Measurements from ENCODE around the gene DPF3. TPM values are rescaled to one million over a fixed set of nuclear protein-coding genes. Genes with fewer than 3 reads are reported as not detected.
"Not testable (repeated sequence)": the region's sequence is repeated elsewhere in the genome, so short reads cannot be mapped to it uniquely, and the experiment has no call there.

The DPF3 gene
- polyA plus RNA-seq, 1 donor from 2014 or later, result 6.0 TPM

- H3K4me3 Mint-ChIP-seq, result no peak overlapping the region
- H3K4me1 Mint-ChIP-seq, result peaks cover 10 to 13% (median 11%) of the 10 kb centered on the region in 3 donors
- peaks cover 2 to 17% (median 6%) of the 10 kb centered on the region in 3 donors for H3K9me3 Mint-ChIP-seq
- no peak overlapping the region for H3K27ac Mint-ChIP-seq
- H3K27me3 Mint-ChIP-seq, result no peaks in the 10 kb centered on the region
- peaks cover 9% of the 10 kb centered on the region for H3K36me3 Mint-ChIP-seq
Measured at GRCh38 chr14:72754949-72755348, 139.0 kb downstream of the DPF3 start.

DNA sequence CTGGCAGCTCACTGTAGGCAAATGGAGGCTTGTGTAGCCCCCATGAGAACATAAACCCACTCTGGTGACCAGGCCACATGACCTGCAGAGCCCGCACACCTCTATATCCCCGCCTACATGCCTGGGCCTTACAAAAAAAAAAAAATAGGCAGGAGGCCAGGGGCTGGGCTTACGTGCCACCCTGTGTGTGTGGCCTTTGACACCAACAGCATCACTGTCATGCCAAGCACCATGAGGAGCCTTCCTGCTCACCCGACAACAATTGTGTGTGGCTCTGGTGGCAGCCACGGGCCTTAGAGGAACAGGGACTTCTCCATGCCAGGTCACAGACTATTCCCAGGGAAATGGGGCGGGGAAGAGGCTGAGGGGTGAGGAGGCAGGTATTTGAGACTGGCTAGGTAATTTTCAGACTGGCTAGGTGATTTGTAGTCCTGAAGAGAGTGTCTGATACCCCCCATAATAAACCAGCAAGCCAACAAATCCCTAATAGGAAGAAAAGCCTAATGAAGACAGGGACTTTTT, 140.0 kb downstream of the DPF3 start:
- H3K4me3 Mint-ChIP-seq, result no peak overlapping the region
- peaks cover 10 to 13% (median 11%) of the 10 kb centered on the region in 3 donors for H3K4me1 Mint-ChIP-seq
- H3K27me3 Mint-ChIP-seq, result no peaks in the 10 kb centered on the region
- peaks cover 10% of the 10 kb centered on the region for H3K36me3 Mint-ChIP-seq
- peaks cover 2 to 9% (median 2%) of the 10 kb centered on the region in 3 donors for H3K9me3 Mint-ChIP-seq
- H3K27ac Mint-ChIP-seq, result no peak overlapping the region

DNA sequence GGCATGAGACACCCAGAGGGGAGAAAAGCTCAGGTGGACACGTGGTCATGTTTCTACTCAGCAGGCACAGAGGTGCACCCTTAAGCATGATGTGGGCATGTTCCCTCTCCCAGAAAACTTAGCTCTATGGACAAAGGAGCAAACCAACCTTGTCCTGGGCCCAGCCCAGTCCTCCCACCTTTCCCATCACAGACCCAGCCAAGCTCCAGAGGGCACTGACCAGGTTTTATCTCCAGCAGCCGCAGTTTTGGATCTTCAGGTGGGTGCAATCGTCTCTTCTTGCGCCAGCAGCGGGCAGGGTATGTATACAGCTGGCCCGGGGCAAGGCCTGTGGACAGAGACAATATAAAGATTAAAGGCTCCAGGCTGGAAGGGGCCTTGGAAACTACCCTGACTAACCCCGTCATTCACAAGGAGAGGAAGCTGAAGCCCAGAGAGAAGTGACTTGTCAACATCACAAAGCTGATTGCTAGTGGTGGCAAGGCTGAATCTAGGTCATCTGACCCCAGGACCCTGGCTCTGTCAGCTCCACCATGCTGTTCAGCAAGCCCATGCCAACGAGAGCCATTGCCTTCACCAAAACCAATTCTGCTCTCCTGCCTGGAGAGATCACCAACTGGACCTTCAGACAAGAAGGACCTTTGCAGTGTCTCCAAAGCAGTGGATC, 140.7 kb downstream of the DPF3 start:
- peaks cover 10 to 13% (median 11%) of the 10 kb centered on the region in 3 donors for H3K4me1 Mint-ChIP-seq
- H3K9me3 Mint-ChIP-seq, result peaks cover 0 to 4% (median 2%) of the 10 kb centered on the region in 3 donors
- no peaks in the 10 kb centered on the region for H3K27me3 Mint-ChIP-seq
- H3K27ac Mint-ChIP-seq, result no peak overlapping the region
- H3K36me3 Mint-ChIP-seq, result peaks cover 11% of the 10 kb centered on the region
- no peak overlapping the region for H3K4me3 Mint-ChIP-seq

DNA sequence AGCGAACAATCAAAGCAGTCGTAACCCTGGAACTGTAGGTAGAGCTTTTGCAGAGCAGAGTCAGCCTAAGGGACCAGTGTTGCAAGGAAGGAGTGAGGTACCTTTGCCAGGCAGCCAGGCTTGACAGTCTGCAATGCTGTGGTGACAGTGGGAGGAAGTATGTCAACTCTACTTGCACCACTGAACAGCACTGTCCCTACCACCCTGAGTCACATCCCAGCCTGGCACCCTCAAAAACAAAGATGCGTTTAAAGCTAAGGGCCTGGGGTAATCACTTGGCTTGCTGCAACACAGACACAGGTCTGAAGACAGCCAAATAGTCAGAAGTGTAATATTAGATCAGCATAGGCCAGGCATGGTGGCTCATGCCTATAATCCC, 141.9 kb downstream of the DPF3 start:
- no peaks in the 10 kb centered on the region for H3K27me3 Mint-ChIP-seq
- H3K4me3 Mint-ChIP-seq, result peak overlapping the region in 1 of 4 donors; percentile 43
- H3K36me3 Mint-ChIP-seq, result peaks cover 13% of the 10 kb centered on the region
- peaks cover 10 to 13% (median 11%) of the 10 kb centered on the region in 3 donors for H3K4me1 Mint-ChIP-seq
- peaks cover 0 to 8% (median 0%) of the 10 kb centered on the region in 3 donors for H3K9me3 Mint-ChIP-seq
- peak overlapping the region in 1 of 3 donors; percentile 46 for H3K27ac Mint-ChIP-seq

DNA sequence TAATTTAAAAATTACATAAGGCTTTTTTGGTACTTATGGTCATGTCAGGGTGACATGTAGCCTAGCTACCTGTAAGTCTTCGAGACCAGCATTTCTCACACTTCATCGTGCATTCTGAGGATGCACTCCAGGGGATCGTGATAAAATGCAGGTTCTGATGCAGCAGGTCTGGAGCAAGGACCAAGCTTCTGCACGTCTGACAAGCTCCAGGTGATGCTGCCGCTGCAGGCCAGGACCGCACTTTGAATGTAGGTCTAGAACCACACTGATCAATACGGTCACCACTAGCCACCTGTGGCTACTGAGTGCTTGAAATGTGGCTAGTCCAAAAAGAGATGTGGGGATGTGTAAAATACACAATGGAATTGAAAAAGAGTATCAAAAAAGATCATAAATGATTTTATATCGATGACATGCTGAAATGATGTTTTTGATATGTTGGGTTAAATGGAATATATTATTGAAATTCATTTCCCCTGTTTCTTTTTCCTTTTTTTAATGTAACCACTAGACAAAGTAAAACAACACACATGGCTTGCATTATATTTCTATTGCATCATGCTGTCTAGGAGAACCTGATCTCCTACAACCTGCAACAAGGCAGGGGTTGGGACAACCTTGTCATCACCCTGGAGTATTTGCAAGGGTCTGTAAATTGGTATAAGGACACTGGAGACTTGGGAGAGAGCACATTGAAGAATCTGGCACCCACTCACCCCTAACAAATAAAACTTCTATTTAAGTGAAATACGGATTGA, 142.4 kb downstream of the DPF3 start:
- peak overlapping the region in 1 of 4 donors; percentile 65 for H3K4me3 Mint-ChIP-seq
- H3K4me1 Mint-ChIP-seq, result peaks cover 10 to 13% (median 11%) of the 10 kb centered on the region in 3 donors
- H3K27ac Mint-ChIP-seq, result peak overlapping the region in 1 of 3 donors; percentile 46
- H3K36me3 Mint-ChIP-seq, result peaks cover 13% of the 10 kb centered on the region
- H3K9me3 Mint-ChIP-seq, result peaks cover 0 to 8% (median 0%) of the 10 kb centered on the region in 3 donors
- no peaks in the 10 kb centered on the region for H3K27me3 Mint-ChIP-seq

GRCh38 chr14:72748921-72749320, 145.0 kb downstream of the DPF3 start:
- Mint-ChIP-seq H3K4me1 (peaks cover 10 to 13% (median 11%) of the 10 kb centered on the region in 3 donors), H3K36me3 (peaks cover 16% of the 10 kb centered on the region)
- not testable (repeated sequence) for H3K9me3 Mint-ChIP-seq, H3K27ac Mint-ChIP-seq, H3K4me3 Mint-ChIP-seq, H3K27me3 Mint-ChIP-seq

GRCh38 chr14:72747652-72748051, 146.2 kb downstream of the DPF3 start:
- H3K27me3 Mint-ChIP-seq, result no peaks in the 10 kb centered on the region
- H3K27ac Mint-ChIP-seq, result no peak overlapping the region
- H3K4me3 Mint-ChIP-seq, result no peak overlapping the region
- H3K36me3 Mint-ChIP-seq, result peaks cover 16% of the 10 kb centered on the region
- H3K4me1 Mint-ChIP-seq, result peaks cover 8% of the 10 kb centered on the region in 3 donors
- H3K9me3 Mint-ChIP-seq, result peaks cover 0 to 8% (median 0%) of the 10 kb centered on the region in 3 donors

DNA sequence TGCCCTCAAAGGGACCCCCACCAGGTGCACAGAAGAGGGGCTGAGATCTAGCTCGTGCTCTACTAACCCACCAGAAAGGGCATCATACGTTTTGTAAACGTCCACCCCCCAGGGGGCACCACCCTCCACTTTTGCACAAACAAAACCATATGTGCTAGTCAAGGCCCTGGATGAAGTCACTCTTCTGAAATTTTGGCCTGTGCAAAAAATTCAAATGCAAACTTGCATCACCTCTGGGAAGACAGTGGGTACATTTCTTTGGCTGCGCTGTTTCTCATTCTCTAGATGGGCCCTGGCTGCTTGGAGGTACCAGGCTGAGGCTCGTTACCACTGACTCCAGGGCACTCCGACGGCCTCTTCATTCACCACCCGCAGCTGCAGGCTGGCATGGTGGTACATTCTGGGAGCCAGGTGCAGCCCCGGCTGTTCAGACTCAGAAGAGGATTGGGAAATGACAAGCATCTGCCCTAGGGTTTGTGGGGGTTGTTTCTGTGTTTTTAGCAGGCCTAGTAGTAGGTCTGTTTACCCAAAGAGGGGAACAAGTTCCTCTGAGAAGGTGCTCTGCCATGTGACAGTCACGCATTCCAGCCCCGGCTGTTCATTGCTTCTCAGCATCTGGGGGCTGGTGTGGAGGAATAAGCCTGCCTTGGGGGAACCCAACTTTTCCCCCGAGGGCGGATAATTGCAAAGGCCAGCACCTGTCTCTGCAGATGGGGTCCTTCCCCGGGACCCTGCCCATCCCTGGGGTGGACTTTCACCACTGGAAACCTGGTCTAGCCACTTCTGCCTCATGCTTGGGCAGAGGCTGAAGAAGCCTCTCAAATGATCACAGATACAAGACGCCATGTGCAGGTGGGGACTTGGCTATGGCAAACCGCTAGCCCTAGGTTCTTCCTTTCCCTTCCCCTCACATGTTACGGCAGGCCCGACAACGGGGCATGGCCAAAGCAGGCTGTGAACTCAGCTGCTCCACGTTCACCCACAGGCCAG, 147.6 kb downstream of the DPF3 start:
- no peaks in the 10 kb centered on the region for H3K27me3 Mint-ChIP-seq
- H3K4me3 Mint-ChIP-seq, result no peak overlapping the region
- no peak overlapping the region for H3K27ac Mint-ChIP-seq
- H3K9me3 Mint-ChIP-seq, result peaks cover 0 to 8% (median 0%) of the 10 kb centered on the region in 3 donors
- no peaks in the 10 kb centered on the region for H3K4me1 Mint-ChIP-seq
- H3K36me3 Mint-ChIP-seq, result peaks cover 16% of the 10 kb centered on the region

DNA sequence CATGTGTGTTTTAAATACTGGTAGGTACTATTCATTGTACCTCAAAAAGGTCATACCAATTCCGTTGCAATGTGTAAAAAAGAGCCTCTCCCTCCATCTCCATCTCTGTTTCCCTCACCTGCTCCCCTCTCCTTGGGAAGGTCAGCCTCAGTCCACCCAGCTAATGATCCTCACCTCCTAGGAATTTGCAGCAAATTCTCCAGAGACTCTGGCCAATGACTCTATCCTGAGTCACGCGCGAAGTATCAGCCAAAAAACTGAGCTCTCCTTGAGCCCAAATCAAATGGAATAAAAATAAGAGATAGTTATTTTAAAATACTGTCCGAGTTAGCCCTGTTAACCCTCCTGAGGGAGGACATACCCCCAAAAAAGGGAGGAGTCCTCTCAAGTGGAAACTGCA, 148.4 kb downstream of the DPF3 start:
- Mint-ChIP-seq H3K36me3 (peaks cover 16% of the 10 kb centered on the region), H3K4me3 (no peak overlapping the region), H3K9me3 (peaks cover 0 to 8% (median 0%) of the 10 kb centered on the region in 3 donors), H3K4me1 (no peaks in the 10 kb centered on the region), H3K27me3 (no peaks in the 10 kb centered on the region), H3K27ac (no peak overlapping the region)

GRCh38 chr14:72744416-72745120, 149.3 kb downstream of the DPF3 start:
- peaks cover 0 to 8% (median 0%) of the 10 kb centered on the region in 3 donors for H3K9me3 Mint-ChIP-seq
- no peak overlapping the region for H3K4me3 Mint-ChIP-seq
- no peak overlapping the region for H3K27ac Mint-ChIP-seq
- H3K27me3 Mint-ChIP-seq, result no peaks in the 10 kb centered on the region
- H3K4me1 Mint-ChIP-seq, result no peaks in the 10 kb centered on the region
- peaks cover 16% of the 10 kb centered on the region for H3K36me3 Mint-ChIP-seq

GRCh38 chr14:72743626-72744025, 150.3 kb downstream of the DPF3 start:
- Mint-ChIP-seq H3K9me3 (peaks cover 0 to 8% (median 0%) of the 10 kb centered on the region in 3 donors), H3K27me3 (no peaks in the 10 kb centered on the region), H3K4me1 (no peaks in the 10 kb centered on the region), H3K36me3 (peaks cover 13% of the 10 kb centered on the region), H3K4me3 (no peak overlapping the region), H3K27ac (no peak overlapping the region)

- H3K27ac Mint-ChIP-seq, result no peak overlapping the region
Measured at GRCh38 chr14:72742838-72743195, 151.1 kb downstream of the DPF3 start.

GRCh38 chr14:72742118-72742837, 151.6 kb downstream of the DPF3 start:
- H3K27ac Mint-ChIP-seq, result no peak overlapping the region
- H3K27me3 Mint-ChIP-seq, result no peaks in the 10 kb centered on the region

More at GRCh38 chr14:72742838-72743195, 151.1 kb downstream of the DPF3 start:
- Mint-ChIP-seq H3K27me3 (no peaks in the 10 kb centered on the region), H3K4me3 (no peak overlapping the region), H3K4me1 (no peaks in the 10 kb centered on the region), H3K36me3 (peaks cover 10% of the 10 kb centered on the region), H3K9me3 (peaks cover 0 to 1% (median 0%) of the 10 kb centered on the region in 3 donors)

DNA sequence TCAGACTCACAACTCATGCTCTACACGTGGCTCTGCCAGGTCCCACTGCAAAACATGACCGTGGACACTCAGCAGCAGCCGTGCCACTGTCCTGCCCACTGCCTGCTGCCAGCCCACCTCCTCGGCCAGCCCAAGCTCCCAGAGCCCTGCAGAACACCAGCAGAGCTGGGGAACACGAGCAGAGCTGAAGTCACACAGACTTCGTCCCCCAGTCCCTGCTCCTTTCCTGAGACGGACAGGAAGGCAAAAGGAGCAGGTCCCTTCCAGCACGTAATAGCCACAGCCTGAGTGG, 152.1 kb downstream of the DPF3 start:
- Mint-ChIP-seq H3K27me3 (no peaks in the 10 kb centered on the region), H3K4me1 (no peaks in the 10 kb centered on the region), H3K4me3 (no peak overlapping the region), H3K27ac (no peak overlapping the region), H3K36me3 (peaks cover 10% of the 10 kb centered on the region), H3K9me3 (no peaks in the 10 kb centered on the region)

More at GRCh38 chr14:72742118-72742837, 151.6 kb downstream of the DPF3 start:
- H3K4me3 Mint-ChIP-seq, result no peak overlapping the region
- peaks cover 10% of the 10 kb centered on the region for H3K36me3 Mint-ChIP-seq
- no peaks in the 10 kb centered on the region for H3K9me3 Mint-ChIP-seq
- H3K4me1 Mint-ChIP-seq, result no peaks in the 10 kb centered on the region
